Keratinocyte (primary cell): ENCODE data around the gene BASP1. TPM values are rescaled to one million over a fixed set of nuclear protein-coding genes. Genes with fewer than 3 reads are reported as not detected.

ENCODE experiments used
- DNase-seq: peaks from one replicate; pipeline ENCODE4 v3.0.0-alpha.2; 2011; ENCODE audit warnings: low read depth, missing footprints, low spot score
- FAIRE-seq: peaks from 2 replicates; lab custom pipeline; 2011; peaks lifted over from hg19 to GRCh38; lab: Jason Lieb, UNC
- H2AFZ ChIP-seq: 2 replicates; pipeline ENCODE4 v1.6.0; 2012; ENCODE audit warnings: low read length, control low read depth, inconsistent platforms; ENCODE audit not compliant: control insufficient read depth
- H3K27ac ChIP-seq: 2 replicates; pipeline ENCODE4 v1.5.1; 2011; ENCODE audit warnings: low read length; ENCODE audit not compliant: control insufficient read depth, insufficient read depth
- H3K27me3 ChIP-seq: 3 replicates; pipeline ENCODE4 v1.6.0; 2011; ENCODE audit warnings: low read length; ENCODE audit not compliant: control insufficient read depth, insufficient read depth; ENCODE audit errors: extremely low read depth
- H3K36me3 ChIP-seq, 2 experiments: 2 replicates in 1 of 2; 3 replicates in 1 of 2; pipeline ENCODE4 v1.5.1; 2011; ENCODE audit warnings: low read length in 2 of 2, mild to moderate bottlenecking in 1 of 2; ENCODE audit not compliant: control insufficient read depth in 2 of 2, insufficient read depth in 2 of 2; ENCODE audit errors: extremely low read depth in 1 of 2
- H3K4me1 ChIP-seq: 3 replicates; pipeline ENCODE4 v1.5.1; 2011; ENCODE audit warnings: low read length; ENCODE audit not compliant: control insufficient read depth, insufficient read depth; ENCODE audit errors: extremely low read depth
- H3K4me2 ChIP-seq: 3 replicates; pipeline ENCODE4 v1.6.0; 2011; ENCODE audit warnings: low read depth, low read length; ENCODE audit not compliant: control insufficient read depth, insufficient read depth; ENCODE audit errors: extremely low read depth
- H3K4me3 ChIP-seq, 3 experiments: fragments of 200-600 bp in 1 of 3; sonication (generic) in 1 of 3; 2 replicates in 2 of 3; 3 replicates in 1 of 3; pipeline ENCODE4 v1.5.1; 2011 to 2016; ENCODE audit warnings: low read length in 3 of 3, mild to moderate bottlenecking in 3 of 3, control low read depth in 2 of 3, inconsistent platforms in 1 of 3, low read depth in 1 of 3, mixed read lengths in 1 of 3, mixed run types in 1 of 3, moderate library complexity in 1 of 3; ENCODE audit not compliant: control insufficient read depth in 2 of 3, insufficient read depth in 2 of 3; ENCODE audit errors: extremely low read depth in 1 of 3
- H3K79me2 ChIP-seq: 2 replicates; pipeline ENCODE4 v1.6.0; 2012; ENCODE audit warnings: low read length; ENCODE audit not compliant: control insufficient read depth, insufficient read depth
- H3K9ac ChIP-seq: 3 replicates; pipeline ENCODE4 v1.6.0; 2011; ENCODE audit warnings: low read length; ENCODE audit not compliant: control insufficient read depth, insufficient read depth; ENCODE audit errors: extremely low read depth
- H3K9me1 ChIP-seq: 3 replicates; pipeline ENCODE4 v1.6.0; 2011; ENCODE audit warnings: low read length; ENCODE audit not compliant: control insufficient read depth, insufficient read depth; ENCODE audit errors: extremely low read depth
- H3K9me3 ChIP-seq: 2 replicates; pipeline ENCODE4 v1.5.1; 2012; ENCODE audit warnings: low read depth, low read length; ENCODE audit not compliant: control insufficient read depth
- H4K20me1 ChIP-seq: 3 replicates; pipeline ENCODE4 v1.6.0; 2011; ENCODE audit warnings: low read length; ENCODE audit not compliant: control insufficient read depth, insufficient read depth; ENCODE audit errors: extremely low read depth
- CTCF ChIP-seq, 3 experiments: IDR thresholded peaks in 1 of 3; conservative IDR thresholded peaks in 1 of 3; optimal IDR thresholded peaks in 1 of 3; 2 replicates in 2 of 3; 3 replicates in 1 of 3; pipeline versions ENCODE3 to v1.5.1; 2011; ENCODE audit warnings: low read length in 3 of 3, mild to moderate bottlenecking in 3 of 3, moderate library complexity in 2 of 3, control low read depth in 1 of 3, inconsistent platforms in 1 of 3; ENCODE audit not compliant: insufficient read depth in 2 of 3; ENCODE audit errors: extremely low read depth in 1 of 3
- EZH2 ChIP-seq: IDR thresholded peaks from one replicate; pipeline ENCODE4 v1.6.1; 2012; ENCODE audit warnings: inconsistent platforms, mild to moderate bottlenecking, low read length, moderate library complexity
- dilution Hi-C: fragments of 300-500 bp; cut with MboI; formaldehyde crosslinking; loops from one replicate; pipeline ENCODE4 v1.7.0; 2020; ENCODE audit warnings: low sequenced_read_pairs; ENCODE audit not compliant: extremely low pct_ligation_motif_present
- polyA plus RNA-seq, 5 experiments: library from polyadenylated mRNA; depleted of rRNA in 3 of 5; stranded (reverse) in 3 of 5; stranded (forward) in 1 of 5; unstranded in 1 of 5; fragments of >200 nt; gene quantifications; 1 replicate in 1 of 5; 2 replicates in 3 of 5; 3 replicates in 1 of 5; pipeline versions ENCODE4 v1.2.1 to v1.2.3, GENCODE V29; 2011 to 2012; ENCODE audit warnings: missing spikeins in 2 of 5, low read depth in 1 of 5, low replicate concordance in 1 of 5

BASP1 gene
- polyA plus RNA-seq, 1 donor (not counting 4 experiments of a cell fraction or from before 2014, with no cell fraction given) = 127 TPM

DNA sequence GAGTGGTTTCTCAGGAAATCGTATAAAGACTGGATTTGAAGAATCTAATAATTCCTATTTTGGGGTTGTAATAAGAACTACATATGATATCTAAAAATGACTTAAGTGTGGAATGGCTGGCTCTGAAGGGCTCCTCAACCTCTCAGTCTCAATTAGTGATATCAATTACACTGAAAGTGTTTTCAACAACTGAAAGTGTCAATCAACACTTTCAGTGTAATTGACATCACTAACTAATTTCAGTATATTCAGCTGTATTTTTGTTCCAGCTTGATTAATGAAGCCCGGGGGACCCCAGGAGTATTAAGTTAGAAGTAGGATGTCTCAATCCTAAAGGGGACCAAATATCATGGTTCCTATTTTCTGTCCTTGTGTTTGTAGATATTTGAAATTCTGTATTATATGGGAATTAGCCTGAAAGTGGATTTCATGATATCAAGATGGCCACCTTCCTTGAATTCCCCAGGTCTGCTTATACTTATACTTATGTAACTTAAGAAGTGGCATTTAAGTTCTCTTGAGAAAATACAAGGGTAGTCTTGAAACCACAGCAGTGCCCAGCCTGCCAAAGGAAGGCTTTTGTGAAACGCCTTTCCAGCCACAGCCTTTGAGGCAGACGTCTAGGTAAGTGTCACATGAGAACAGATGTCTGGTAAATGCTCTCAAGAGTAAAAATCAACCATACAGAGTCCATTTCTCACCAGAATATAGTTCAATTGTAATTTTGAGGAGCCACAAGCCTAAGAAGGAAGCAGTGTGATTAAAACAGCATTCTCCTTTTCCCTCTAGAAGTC, 4.6 kb downstream of the BASP1 start:
- no peak for TF ChIP-seq EZH2
- no peak for TF ChIP-seq CTCF (optimal IDR thresholded peaks at IDR 0.05 in 1 of 3, IDR thresholded peaks at IDR 0.05 in 1 of 3, conservative IDR thresholded peaks at IDR 0.05 in 1 of 3; ENCODE audit: extremely low read depth in 1 of 3, insufficient read depth in 2 of 3, low read length in 3 of 3)
- Histone ChIP-seq H3K9me1 (no peaks in the 10 kb centered on the region), H3K79me2 (peaks cover 89% of the 10 kb centered on the region), H3K4me2 (no peak overlapping the region), H3K27ac (peak overlapping the region; percentile 28), H3K36me3 (peaks cover 2 to 7% of the 10 kb centered on the region in 2 experiments), H3K4me3 (no peak overlapping the region), H3K9me3 (no peaks in the 10 kb centered on the region), H3K4me1 (peaks cover 47% of the 10 kb centered on the region), H3K27me3 (no peaks in the 10 kb centered on the region), H4K20me1 (no peaks in the 10 kb centered on the region), H3K9ac (no peak overlapping the region), H2AFZ (no peak overlapping the region)
- FAIRE-seq = no peak
- dilution Hi-C loops = no loop called here
- DNase-seq = no peak

- TF ChIP-seq EZH2 (no peak), CTCF (optimal IDR thresholded peaks at IDR 0.05 in 1 of 3, IDR thresholded peaks at IDR 0.05 in 1 of 3, conservative IDR thresholded peaks at IDR 0.05 in 1 of 3; ENCODE audit: extremely low read depth in 1 of 3, insufficient read depth in 2 of 3, low read length in 3 of 3) (no peak)
- FAIRE-seq (no peak), DNase-seq (no peak)
- dilution Hi-C loops = no loop called here
- peak overlapping the region; percentile 77 for H3K4me2 ChIP-seq
- H2AFZ ChIP-seq = no peak overlapping the region
- H3K9ac ChIP-seq = no peak overlapping the region
- H3K4me3 ChIP-seq = no peak overlapping the region
- H3K36me3 ChIP-seq = peaks cover 2 to 7% of the 10 kb centered on the region in 2 experiments
- peaks cover 49% of the 10 kb centered on the region for H3K4me1 ChIP-seq
- H4K20me1 ChIP-seq = no peaks in the 10 kb centered on the region
- H3K9me3 ChIP-seq = no peaks in the 10 kb centered on the region
- peak overlapping the region; percentile 28 for H3K27ac ChIP-seq
- H3K9me1 ChIP-seq = no peaks in the 10 kb centered on the region
- H3K27me3 ChIP-seq = no peaks in the 10 kb centered on the region
- peaks cover 93% of the 10 kb centered on the region for H3K79me2 ChIP-seq
Observed at GRCh38 chr5:17222664-17223063, 5.2 kb downstream of the BASP1 start.
